ENCODE measurements around the gene HPS4. TPM values are rescaled to one million over a fixed set of nuclear protein-coding genes. Genes with fewer than 3 reads are reported as not detected.

The HPS4 gene
- total RNA-seq, 1 donor from 2014 or later: 25.2 TPM

- peak overlapping the region; percentile 54 for H3K4me2 ChIP-seq (ENCODE audit: low read length)
- no peaks in the 10 kb centered on the region for H4K20me1 ChIP-seq (ENCODE audit: insufficient read depth, low read length)
- H3K4me1 ChIP-seq (ENCODE audit: insufficient read depth, low read length): peaks cover 44% of the 10 kb centered on the region
- H3K4me3 ChIP-seq (ENCODE audit: insufficient read depth, low read depth, low read length): no peak overlapping the region
- H2AFZ ChIP-seq (ENCODE audit: low read depth, low read length): peak overlapping the region; percentile 8
- Mint-ChIP-seq H3K27me3 (ENCODE audit: low read depth, unreplicated experiment) (no peaks in the 10 kb centered on the region), H3K27ac (ENCODE audit: unreplicated experiment) (peak overlapping the region; percentile 17), H3K36me3 (ENCODE audit: low read depth, unreplicated experiment) (peaks cover 4% of the 10 kb centered on the region), H3K4me3 (ENCODE audit: unreplicated experiment) (peak overlapping the region; percentile 42), H3K4me1 (ENCODE audit: low read depth, unreplicated experiment) (peaks cover 60% of the 10 kb centered on the region), H3K9me3 (ENCODE audit: unreplicated experiment) (no peaks in the 10 kb centered on the region)
- peaks cover 46% of the 10 kb centered on the region for H3K79me2 ChIP-seq (ENCODE audit: insufficient read depth, low read length)
- FAIRE-seq (no peak), DNase-seq (ENCODE audit: low read depth) (no peak)
- no peaks in the 10 kb centered on the region for H3K9me3 ChIP-seq (ENCODE audit: insufficient read depth, low read depth, low read length)
- TF ChIP-seq EZH2 (IDR thresholded peaks at IDR 0.05; ENCODE audit: insufficient read depth, low read length): no peak
- no peak for TF ChIP-seq CTCF (IDR thresholded peaks at IDR 0.05; ENCODE audit: insufficient read depth, low read depth, low read length)
- no peak overlapping the region for H3K27ac ChIP-seq (ENCODE audit: low read depth, low read length)
- H3K27me3 ChIP-seq (ENCODE audit: insufficient read depth, low read length): no peaks in the 10 kb centered on the region
- H3K9ac ChIP-seq (ENCODE audit: low read length): peak overlapping the region; percentile 20
- H3K36me3 ChIP-seq (ENCODE audit: insufficient read depth, low read length): peaks cover 4% of the 10 kb centered on the region
These were observed 4.4 kb downstream of the HPS4 start for GRCh38 chr22:26479043-26479791.

- no peak for FAIRE-seq
- Histone ChIP-seq H3K4me2 (ENCODE audit: low read length) (peak overlapping the region; percentile 80), H3K4me1 (ENCODE audit: insufficient read depth, low read length) (peaks cover 36% of the 10 kb centered on the region), H4K20me1 (ENCODE audit: insufficient read depth, low read length) (no peaks in the 10 kb centered on the region), H3K9ac (ENCODE audit: low read length) (peak overlapping the region; percentile 55), H2AFZ (ENCODE audit: low read depth, low read length) (no peak overlapping the region), H3K36me3 (ENCODE audit: insufficient read depth, low read length) (peaks cover 4% of the 10 kb centered on the region), H3K9me3 (ENCODE audit: insufficient read depth, low read depth, low read length) (no peaks in the 10 kb centered on the region), H3K27ac (ENCODE audit: low read depth, low read length) (peak overlapping the region; percentile 78), H3K4me3 (ENCODE audit: insufficient read depth, low read depth, low read length) (no peak overlapping the region), H3K27me3 (ENCODE audit: insufficient read depth, low read length) (no peaks in the 10 kb centered on the region), H3K79me2 (ENCODE audit: insufficient read depth, low read length) (peaks cover 33% of the 10 kb centered on the region)
- Mint-ChIP-seq H3K4me1 (ENCODE audit: low read depth, unreplicated experiment) (peaks cover 70% of the 10 kb centered on the region), H3K27ac (ENCODE audit: unreplicated experiment) (peak overlapping the region; percentile 98), H3K4me3 (ENCODE audit: unreplicated experiment) (peak overlapping the region; percentile 10), H3K9me3 (ENCODE audit: unreplicated experiment) (no peaks in the 10 kb centered on the region), H3K36me3 (ENCODE audit: low read depth, unreplicated experiment) (peaks cover 7% of the 10 kb centered on the region), H3K27me3 (ENCODE audit: low read depth, unreplicated experiment) (no peaks in the 10 kb centered on the region)
- no peak for DNase-seq (ENCODE audit: low read depth)
- TF ChIP-seq CTCF (IDR thresholded peaks at IDR 0.05; ENCODE audit: insufficient read depth, low read depth, low read length) (no peak), EZH2 (IDR thresholded peaks at IDR 0.05; ENCODE audit: insufficient read depth, low read length) (no peak)
These were observed 6.2 kb downstream of the HPS4 start for GRCh38 chr22:26477341-26477731.
